Natural killer cell (primary cell): ENCODE measurements around the gene MOCS3. TPM values are rescaled to one million over a fixed set of nuclear protein-coding genes. Genes with fewer than 3 reads are reported as not detected.
"Not testable (repeated sequence)": the region's sequence is repeated elsewhere in the genome, so short reads cannot be mapped to it uniquely, and the experiment has no call there.

ENCODE experiments used
- ATAC-seq, 3 donors: fragments of 150-1000 bp in 2 of 3; fragments of 200-7000 bp in 1 of 3; cut with Tn5 transposase; 1 replicate in 1 of 3; 2 replicates in 2 of 3; pipeline ENCODE4 v1.10.0; 2021; ENCODE audit warnings: mild to moderate bottlenecking in 2 of 3, moderate library complexity in 2 of 3
- DNase-seq, 2 donors: peaks; one replicate each; pipeline versions ENCODE4 v3.0.0 to v3.0.0-alpha.2; 2013 to 2021; ENCODE audit warnings: mixed read lengths in 1 of 2
- H3K27ac ChIP-seq: one replicate; pipeline ENCODE4 v1.5.1; 2013; ENCODE audit warnings: mild to moderate bottlenecking, low read length
- H3K27me3 ChIP-seq: one replicate; pipeline ENCODE4 v1.6.1; 2013; ENCODE audit warnings: low read length; ENCODE audit not compliant: control insufficient read depth, insufficient read depth
- H3K36me3 ChIP-seq: one replicate; pipeline ENCODE4 v1.6.1; 2013; ENCODE audit warnings: low read length; ENCODE audit not compliant: control insufficient read depth, insufficient read depth
- H3K4me1 ChIP-seq: one replicate; pipeline ENCODE4 v1.6.1; 2013; ENCODE audit warnings: low read length; ENCODE audit not compliant: control insufficient read depth, insufficient read depth
- H3K4me3 ChIP-seq: one replicate; pipeline ENCODE4 v1.5.1; 2013; ENCODE audit warnings: low read length
- H3K9me3 ChIP-seq: one replicate; pipeline ENCODE4 v1.6.1; 2013; ENCODE audit warnings: low read length; ENCODE audit not compliant: control insufficient read depth, insufficient read depth
- H3K27ac Mint-ChIP-seq, 2 donors: one replicate each; pipeline ENCODE4 v1.8.0; 2022; ENCODE audit warnings: mild to moderate bottlenecking in 2 of 2, mixed read lengths in 2 of 2, moderate library complexity in 1 of 2
- H3K27me3 Mint-ChIP-seq, 2 donors: one replicate each; pipeline ENCODE4 v1.8.0; 2022; ENCODE audit warnings: low read depth in 2 of 2, mixed read lengths in 2 of 2
- H3K36me3 Mint-ChIP-seq: one replicate; pipeline ENCODE4 v1.8.0; 2022; ENCODE audit warnings: mixed read lengths
- H3K4me1 Mint-ChIP-seq, 2 donors: one replicate each; pipeline ENCODE4 v1.8.0; 2022; ENCODE audit warnings: mixed read lengths in 2 of 2
- H3K4me3 Mint-ChIP-seq: one replicate; pipeline ENCODE4 v1.8.0; 2022; ENCODE audit warnings: mild to moderate bottlenecking, moderate library complexity, mixed read lengths
- H3K9me3 Mint-ChIP-seq, 2 donors: one replicate each; pipeline ENCODE4 v1.8.0; 2022; ENCODE audit warnings: mixed read lengths in 2 of 2
- WGBS: methylation state at CpG from one replicate; pipeline ENCODE4 v1.1.7; 2013; ENCODE audit warnings: missing lambda C conversion rate; ENCODE audit not compliant: insufficient coverage; 5-methylcytosine and 5-hydroxymethylcytosine counted together
- intact Hi-C: fragments of 100-400 bp; cut with micrococcal nuclease; formaldehyde crosslinking; loops from one replicate; pipeline ENCODE4 v1.14.2; 2022
- total RNA-seq, 4 donors: library from RNA; stranded (reverse); fragments of 120-200 nt in 1 of 4; gene quantifications; one replicate each; pipeline versions ENCODE4 v1.2.3 to v1.2.4, GENCODE V29; 2013 to 2022
- TF ChIP-seq, protein P1 (sequence below): fragments of 200-600 bp; IDR thresholded peaks from one replicate; pipeline ENCODE4 v1.8.0; 2022; ENCODE audit warnings: antibody characterized with exemption

Gene MOCS3
- total RNA-seq, 3 donors from 2014 or later (not counting 1 experiment from before 2014, with no cell fraction given) = 2.2 to 2.5 (median 2.3) TPM

DNA sequence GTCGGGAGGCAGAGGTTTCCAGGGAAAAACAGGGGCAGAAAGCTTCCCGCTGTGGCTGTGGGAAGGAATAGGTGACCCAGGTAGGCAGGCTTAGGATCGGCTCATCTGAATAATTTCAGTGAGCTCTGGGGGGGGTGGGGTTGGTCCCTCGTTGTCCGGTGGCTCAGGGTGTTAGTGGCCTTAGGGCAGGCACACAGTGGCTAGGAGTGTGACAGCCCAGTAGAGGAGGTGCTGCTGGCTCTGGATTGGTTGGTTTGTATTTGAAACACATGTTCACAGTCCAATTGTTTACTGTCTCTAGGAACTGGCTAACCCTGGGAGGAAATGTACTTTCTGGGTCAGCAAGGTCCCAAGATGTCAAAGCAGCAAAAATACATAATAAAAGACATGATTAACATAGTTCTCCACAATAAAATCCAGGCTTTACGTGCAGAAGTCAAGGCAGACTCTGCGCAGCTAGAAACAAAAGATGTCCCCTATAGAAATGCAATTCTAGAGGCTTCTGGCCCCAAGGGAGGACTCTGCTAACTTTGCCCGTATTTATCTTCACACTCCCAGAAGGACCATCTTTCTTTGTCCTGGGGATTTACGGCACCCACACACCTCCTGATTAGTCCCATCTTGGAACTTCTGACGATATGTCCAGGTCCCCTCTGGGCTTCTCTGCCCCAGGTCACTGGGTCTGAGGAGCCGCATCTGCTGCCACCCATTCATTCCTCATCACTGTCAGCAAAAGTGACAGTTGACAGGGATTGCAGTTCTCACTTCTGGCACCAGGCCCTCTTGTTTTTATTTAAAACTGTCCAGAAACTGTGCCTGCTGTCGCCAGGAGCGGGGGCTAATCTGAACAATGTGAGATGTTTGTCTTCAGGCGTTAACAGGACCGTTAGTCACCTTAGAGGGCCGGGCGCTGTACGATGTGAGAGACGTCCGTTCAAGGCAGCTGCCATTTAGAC lies 18.7 kb downstream of the MOCS3 start:
- no peak for ATAC-seq
- Histone ChIP-seq H3K27ac (no peak overlapping the region), H3K9me3 (no peaks in the 10 kb centered on the region), H3K4me1 (peaks cover 5% of the 10 kb centered on the region), H3K4me3 (no peak overlapping the region), H3K27me3 (no peaks in the 10 kb centered on the region), H3K36me3 (no peaks in the 10 kb centered on the region)
- H3K9me3 Mint-ChIP-seq = no peaks in the 10 kb centered on the region
- no peak for DNase-seq
- H3K4me1 Mint-ChIP-seq = peaks cover 0 to 6% of the 10 kb centered on the region in 2 donors
- H3K36me3 Mint-ChIP-seq = no peaks in the 10 kb centered on the region
- intact Hi-C loops = no loop called here
- H3K4me3 Mint-ChIP-seq = no peak overlapping the region
- H3K27me3 Mint-ChIP-seq = peaks cover 21 to 30% of the 10 kb centered on the region in 2 donors
- TF ChIP-seq, protein P1, sequence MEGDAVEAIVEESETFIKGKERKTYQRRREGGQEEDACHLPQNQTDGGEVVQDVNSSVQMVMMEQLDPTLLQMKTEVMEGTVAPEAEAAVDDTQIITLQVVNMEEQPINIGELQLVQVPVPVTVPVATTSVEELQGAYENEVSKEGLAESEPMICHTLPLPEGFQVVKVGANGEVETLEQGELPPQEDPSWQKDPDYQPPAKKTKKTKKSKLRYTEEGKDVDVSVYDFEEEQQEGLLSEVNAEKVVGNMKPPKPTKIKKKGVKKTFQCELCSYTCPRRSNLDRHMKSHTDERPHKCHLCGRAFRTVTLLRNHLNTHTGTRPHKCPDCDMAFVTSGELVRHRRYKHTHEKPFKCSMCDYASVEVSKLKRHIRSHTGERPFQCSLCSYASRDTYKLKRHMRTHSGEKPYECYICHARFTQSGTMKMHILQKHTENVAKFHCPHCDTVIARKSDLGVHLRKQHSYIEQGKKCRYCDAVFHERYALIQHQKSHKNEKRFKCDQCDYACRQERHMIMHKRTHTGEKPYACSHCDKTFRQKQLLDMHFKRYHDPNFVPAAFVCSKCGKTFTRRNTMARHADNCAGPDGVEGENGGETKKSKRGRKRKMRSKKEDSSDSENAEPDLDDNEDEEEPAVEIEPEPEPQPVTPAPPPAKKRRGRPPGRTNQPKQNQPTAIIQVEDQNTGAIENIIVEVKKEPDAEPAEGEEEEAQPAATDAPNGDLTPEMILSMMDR = no peak
- 78% methylated on average over 20 of the region's 20 CpGs for WGBS
- no peak overlapping the region for H3K27ac Mint-ChIP-seq

DNA sequence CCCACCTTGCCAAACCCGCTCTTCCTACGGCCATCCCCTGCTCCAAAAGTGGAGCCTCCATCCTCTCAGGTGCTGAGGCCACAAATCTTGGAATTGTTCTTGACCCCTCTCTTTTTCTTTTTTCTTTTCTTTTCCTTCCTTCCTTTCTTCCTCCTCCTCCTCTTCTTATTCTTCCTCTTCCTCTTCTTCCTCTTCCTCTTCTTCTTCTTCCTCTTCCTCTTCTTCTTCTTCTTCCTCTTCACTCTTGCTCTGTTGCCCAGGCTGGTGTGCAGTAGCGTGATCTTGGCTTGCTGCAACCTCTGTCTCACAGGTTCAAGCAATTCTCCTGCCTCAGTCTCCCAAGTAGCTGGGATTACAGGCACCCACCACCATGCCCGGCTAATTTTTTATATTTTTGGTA lies 19.9 kb downstream of the MOCS3 start:
- DNase-seq, H3K27ac Mint-ChIP-seq, ATAC-seq, H3K4me3 Mint-ChIP-seq, H3K27ac ChIP-seq, H3K27me3 ChIP-seq, H3K4me1 ChIP-seq, H3K36me3 ChIP-seq, intact Hi-C loops, H3K36me3 Mint-ChIP-seq, H3K4me1 Mint-ChIP-seq, H3K9me3 ChIP-seq, H3K9me3 Mint-ChIP-seq, H3K4me3 ChIP-seq: not testable (repeated sequence)
- peaks cover 26 to 34% of the 10 kb centered on the region in 2 donors for H3K27me3 Mint-ChIP-seq
- 94% methylated on average over 3 of the region's 4 CpGs for WGBS

GRCh38 chr20:50980071-50980681 lies 21.6 kb downstream of the MOCS3 start:
- WGBS = 75% methylated on average over 8 of the region's 8 CpGs
- intact Hi-C loops = loop anchor here (10.0 kb wide), 1 partner anchor 1105 kb away; no protein-coding TSS in a partner anchor
- peaks cover 24 to 31% of the 10 kb centered on the region in 2 donors for H3K27me3 Mint-ChIP-seq

More at GRCh38 chr20:50980071-50980681, 21.6 kb downstream of the MOCS3 start:
- H3K36me3 Mint-ChIP-seq = no peaks in the 10 kb centered on the region
- no peak overlapping the region for H3K27ac ChIP-seq
- no peak overlapping the region for H3K27ac Mint-ChIP-seq
- no peaks in the 10 kb centered on the region for H3K9me3 Mint-ChIP-seq
- H3K4me3 ChIP-seq = no peak overlapping the region
- no peak for ATAC-seq
- TF ChIP-seq, protein P1 = no peak
- no peaks in the 10 kb centered on the region for H3K9me3 ChIP-seq
- H3K4me3 Mint-ChIP-seq = no peak overlapping the region
- H3K36me3 ChIP-seq = no peaks in the 10 kb centered on the region
- H3K4me1 Mint-ChIP-seq = peaks cover 0 to 6% of the 10 kb centered on the region in 2 donors
- no peak for DNase-seq
- peaks cover 5% of the 10 kb centered on the region for H3K4me1 ChIP-seq
- H3K27me3 ChIP-seq = no peaks in the 10 kb centered on the region
